Natural killer cell (primary cell): ENCODE data around the gene VCAN. TPM values are rescaled to one million over a fixed set of nuclear protein-coding genes. Genes with fewer than 3 reads are reported as not detected.

ENCODE experiments used
- ATAC-seq, 3 donors: fragments of 150-1000 bp in 2 of 3; fragments of 200-7000 bp in 1 of 3; cut with Tn5 transposase; 1 replicate in 1 of 3; 2 replicates in 2 of 3; pipeline ENCODE4 v1.10.0; 2021; ENCODE audit warnings: mild to moderate bottlenecking in 2 of 3, moderate library complexity in 2 of 3
- DNase-seq, 2 donors: peaks; one replicate each; pipeline versions ENCODE4 v3.0.0 to v3.0.0-alpha.2; 2013 to 2021; ENCODE audit warnings: mixed read lengths in 1 of 2
- H3K27ac ChIP-seq: one replicate; pipeline ENCODE4 v1.5.1; 2013; ENCODE audit warnings: mild to moderate bottlenecking, low read length
- H3K27me3 ChIP-seq: one replicate; pipeline ENCODE4 v1.6.1; 2013; ENCODE audit warnings: low read length; ENCODE audit not compliant: control insufficient read depth, insufficient read depth
- H3K36me3 ChIP-seq: one replicate; pipeline ENCODE4 v1.6.1; 2013; ENCODE audit warnings: low read length; ENCODE audit not compliant: control insufficient read depth, insufficient read depth
- H3K4me1 ChIP-seq: one replicate; pipeline ENCODE4 v1.6.1; 2013; ENCODE audit warnings: low read length; ENCODE audit not compliant: control insufficient read depth, insufficient read depth
- H3K4me3 ChIP-seq: one replicate; pipeline ENCODE4 v1.5.1; 2013; ENCODE audit warnings: low read length
- H3K9me3 ChIP-seq: one replicate; pipeline ENCODE4 v1.6.1; 2013; ENCODE audit warnings: low read length; ENCODE audit not compliant: control insufficient read depth, insufficient read depth
- H3K27ac Mint-ChIP-seq, 2 donors: one replicate each; pipeline ENCODE4 v1.8.0; 2022; ENCODE audit warnings: mild to moderate bottlenecking in 2 of 2, mixed read lengths in 2 of 2, moderate library complexity in 1 of 2
- H3K27me3 Mint-ChIP-seq, 2 donors: one replicate each; pipeline ENCODE4 v1.8.0; 2022; ENCODE audit warnings: low read depth in 2 of 2, mixed read lengths in 2 of 2
- H3K36me3 Mint-ChIP-seq: one replicate; pipeline ENCODE4 v1.8.0; 2022; ENCODE audit warnings: mixed read lengths
- H3K4me1 Mint-ChIP-seq, 2 donors: one replicate each; pipeline ENCODE4 v1.8.0; 2022; ENCODE audit warnings: mixed read lengths in 2 of 2
- H3K4me3 Mint-ChIP-seq: one replicate; pipeline ENCODE4 v1.8.0; 2022; ENCODE audit warnings: mild to moderate bottlenecking, moderate library complexity, mixed read lengths
- H3K9me3 Mint-ChIP-seq, 2 donors: one replicate each; pipeline ENCODE4 v1.8.0; 2022; ENCODE audit warnings: mixed read lengths in 2 of 2
- CTCF ChIP-seq: fragments of 200-600 bp; IDR thresholded peaks from one replicate; pipeline ENCODE4 v1.8.0; 2022; ENCODE audit warnings: antibody characterized with exemption
- WGBS: methylation state at CpG from one replicate; pipeline ENCODE4 v1.1.7; 2013; ENCODE audit warnings: missing lambda C conversion rate; ENCODE audit not compliant: insufficient coverage; 5-methylcytosine and 5-hydroxymethylcytosine counted together
- intact Hi-C: fragments of 100-400 bp; cut with micrococcal nuclease; formaldehyde crosslinking; loops from one replicate; pipeline ENCODE4 v1.14.2; 2022
- total RNA-seq, 4 donors: library from RNA; stranded (reverse); fragments of 120-200 nt in 1 of 4; gene quantifications; one replicate each; pipeline versions ENCODE4 v1.2.3 to v1.2.4, GENCODE V29; 2013 to 2022

VCAN gene
- total RNA-seq, 3 donors from 2014 or later (not counting 1 experiment from before 2014, with no cell fraction given): 2.3 to 60.1 (median 28.4) TPM

GRCh38 chr5:83559118-83559785, 87.7 kb downstream of the VCAN start:
- H3K27me3 ChIP-seq: no peaks in the 10 kb centered on the region
- no peak overlapping the region for H3K27ac ChIP-seq
- intact Hi-C loops: no loop called here
- no peaks in the 10 kb centered on the region for H3K4me1 ChIP-seq
- H3K4me3 Mint-ChIP-seq: no peak overlapping the region
- H3K27ac Mint-ChIP-seq: no peak overlapping the region
- no peak for TF ChIP-seq CTCF
- no peak for DNase-seq
- no peaks in the 10 kb centered on the region for H3K9me3 ChIP-seq
- H3K4me3 ChIP-seq: no peak overlapping the region
- H3K36me3 ChIP-seq: no peaks in the 10 kb centered on the region
- no peak for ATAC-seq
- no peaks in the 10 kb centered on the region for H3K36me3 Mint-ChIP-seq
- peaks cover 5 to 27% of the 10 kb centered on the region in 2 donors for H3K27me3 Mint-ChIP-seq
- no peaks in the 10 kb centered on the region for H3K9me3 Mint-ChIP-seq
- WGBS: 89% methylated on average over 3 of the region's 5 CpGs
- no peaks in the 10 kb centered on the region for H3K4me1 Mint-ChIP-seq

GRCh38 chr5:83562071-83562606, 90.6 kb downstream of the VCAN start:
- WGBS: no CpG with 5 or more reads among the region's 1 CpG
- H3K36me3 ChIP-seq: no peaks in the 10 kb centered on the region
- no peak for DNase-seq
- no peak overlapping the region for H3K27ac Mint-ChIP-seq
- ATAC-seq: no peak
- no peaks in the 10 kb centered on the region for H3K9me3 ChIP-seq
- H3K36me3 Mint-ChIP-seq: no peaks in the 10 kb centered on the region
- H3K4me1 ChIP-seq: no peaks in the 10 kb centered on the region
- H3K4me1 Mint-ChIP-seq: no peaks in the 10 kb centered on the region
- TF ChIP-seq CTCF: no peak
- no peaks in the 10 kb centered on the region for H3K27me3 ChIP-seq
- H3K27me3 Mint-ChIP-seq: peaks cover 5 to 36% of the 10 kb centered on the region in 2 donors
- H3K27ac ChIP-seq: no peak overlapping the region
- H3K9me3 Mint-ChIP-seq: no peaks in the 10 kb centered on the region
- intact Hi-C loops: no loop called here
- no peak overlapping the region for H3K4me3 ChIP-seq
- H3K4me3 Mint-ChIP-seq: no peak overlapping the region

GRCh38 chr5:83562791-83563557, 91.4 kb downstream of the VCAN start:
- no peaks in the 10 kb centered on the region for H3K9me3 ChIP-seq
- no peaks in the 10 kb centered on the region for H3K4me1 ChIP-seq
- no peak for TF ChIP-seq CTCF
- no peak overlapping the region for H3K4me3 Mint-ChIP-seq
- H3K27me3 ChIP-seq: no peaks in the 10 kb centered on the region
- H3K9me3 Mint-ChIP-seq: no peaks in the 10 kb centered on the region
- no peaks in the 10 kb centered on the region for H3K4me1 Mint-ChIP-seq
- intact Hi-C loops: no loop called here
- no peak for DNase-seq
- H3K27ac Mint-ChIP-seq: no peak overlapping the region
- H3K27ac ChIP-seq: no peak overlapping the region
- peaks cover 5 to 36% of the 10 kb centered on the region in 2 donors for H3K27me3 Mint-ChIP-seq
- no peaks in the 10 kb centered on the region for H3K36me3 Mint-ChIP-seq
- 89% methylated on average over 5 of the region's 5 CpGs for WGBS
- ATAC-seq: no peak
- H3K4me3 ChIP-seq: no peak overlapping the region
- no peaks in the 10 kb centered on the region for H3K36me3 ChIP-seq
